HG02798 (cell line): ENCODE measurements around the gene RB1.

Source experiments
- ATAC-seq: cut with Tn5 transposase; IDR thresholded peaks from one replicate; pipeline ENCODE4 v1.9.1; 2021; ENCODE audit warnings: mild to moderate bottlenecking; ENCODE audit not compliant: unreplicated experiment, poor library complexity

The RB1 gene

GRCh38 chr13:48490241-48490640 is 186.7 kb downstream of the RB1 start:
- ATAC-seq = no peak

GRCh38 chr13:48491423-48492095 is 188.0 kb downstream of the RB1 start:
- ATAC-seq = no peak

GRCh38 chr13:48492096-48492440 is 188.5 kb downstream of the RB1 start:
- ATAC-seq = peak; percentile 57

DNA sequence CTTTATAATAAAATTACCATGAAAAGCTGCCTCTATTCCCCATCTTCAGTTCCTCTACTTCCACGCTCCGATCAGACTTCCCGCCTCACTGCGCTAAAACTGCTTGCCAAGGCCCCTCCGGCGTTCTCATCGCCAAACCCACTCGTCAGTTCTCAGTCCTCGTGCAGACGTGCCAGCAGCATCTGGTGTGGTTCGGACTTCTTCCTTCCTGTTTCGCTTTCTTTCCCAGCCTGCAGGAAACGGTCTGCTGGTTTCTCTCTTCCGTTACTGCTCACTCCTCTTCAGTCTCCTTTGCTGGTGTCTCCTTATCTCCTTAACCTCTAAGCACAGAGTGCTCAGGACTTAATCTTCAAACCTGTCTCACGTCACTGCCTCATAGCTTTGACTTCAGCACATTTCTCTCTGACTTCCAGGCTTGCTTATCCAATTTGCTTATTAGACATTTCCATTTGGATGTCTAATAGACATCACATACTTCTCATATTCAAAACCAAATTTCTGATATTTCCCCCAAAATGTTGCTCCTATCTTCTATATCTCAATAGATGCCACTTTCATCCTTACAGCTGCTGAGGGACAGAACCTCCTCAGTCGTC is 189.0 kb downstream of the RB1 start:
- peak; percentile 79 for ATAC-seq

DNA sequence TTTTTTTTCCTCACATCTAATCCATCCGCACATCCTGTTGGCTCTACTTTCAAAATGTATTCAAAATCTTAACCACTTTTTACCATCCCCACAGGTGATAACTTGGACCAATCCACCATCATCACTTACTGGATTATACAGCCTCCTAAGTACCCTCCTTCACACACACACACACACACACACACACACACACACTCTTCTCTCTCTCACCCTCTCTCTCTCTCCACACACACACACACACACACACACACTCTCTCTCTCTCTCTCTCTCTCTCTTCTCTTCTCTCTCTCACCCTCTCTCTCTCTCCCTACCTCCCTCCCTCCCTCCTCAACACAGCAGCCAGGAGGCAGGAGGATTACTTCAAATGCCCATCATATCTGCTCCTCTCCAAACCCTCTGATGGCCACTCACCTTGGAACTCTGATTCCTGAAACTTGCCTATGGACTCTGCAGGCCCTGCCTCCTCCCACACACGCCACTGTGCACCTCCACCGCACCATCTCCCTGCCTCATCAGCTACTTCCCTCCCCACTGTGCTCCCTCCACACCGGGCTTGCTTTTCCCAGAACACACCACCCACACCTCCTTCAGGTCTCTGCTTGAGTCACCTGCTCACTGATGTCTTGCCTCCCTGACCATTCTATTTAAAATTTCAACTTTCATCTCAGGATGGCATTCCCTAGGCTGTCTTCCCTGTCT is 189.7 kb downstream of the RB1 start:
- no peak for ATAC-seq

- ATAC-seq = no peak
Observed at GRCh38 chr13:48493851-48494250, 190.3 kb downstream of the RB1 start.

GRCh38 chr13:48494874-48495273 is 191.3 kb downstream of the RB1 start:
- ATAC-seq = no peak

GRCh38 chr13:48496271-48497161 is 193.0 kb downstream of the RB1 start:
- ATAC-seq = no peak

DNA sequence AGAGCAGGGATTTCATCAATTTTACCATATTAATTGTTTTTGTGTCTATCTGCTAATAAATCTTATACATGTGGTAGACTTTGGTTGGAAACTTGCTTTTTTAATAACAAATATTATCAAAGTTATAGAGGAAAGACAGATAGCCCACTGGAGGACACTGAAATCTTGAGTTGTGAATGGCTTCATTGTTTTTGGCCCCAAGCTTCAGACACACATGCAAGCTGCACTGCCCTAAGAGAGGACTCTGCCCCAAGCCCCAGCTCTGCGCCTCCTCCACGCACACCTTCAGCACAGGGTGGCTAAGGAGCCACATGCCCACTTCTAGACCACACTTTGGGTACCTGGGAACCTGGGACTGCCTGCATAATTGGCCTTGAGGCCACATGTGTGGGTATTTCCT is 194.1 kb downstream of the RB1 start:
- ATAC-seq = no peak

DNA sequence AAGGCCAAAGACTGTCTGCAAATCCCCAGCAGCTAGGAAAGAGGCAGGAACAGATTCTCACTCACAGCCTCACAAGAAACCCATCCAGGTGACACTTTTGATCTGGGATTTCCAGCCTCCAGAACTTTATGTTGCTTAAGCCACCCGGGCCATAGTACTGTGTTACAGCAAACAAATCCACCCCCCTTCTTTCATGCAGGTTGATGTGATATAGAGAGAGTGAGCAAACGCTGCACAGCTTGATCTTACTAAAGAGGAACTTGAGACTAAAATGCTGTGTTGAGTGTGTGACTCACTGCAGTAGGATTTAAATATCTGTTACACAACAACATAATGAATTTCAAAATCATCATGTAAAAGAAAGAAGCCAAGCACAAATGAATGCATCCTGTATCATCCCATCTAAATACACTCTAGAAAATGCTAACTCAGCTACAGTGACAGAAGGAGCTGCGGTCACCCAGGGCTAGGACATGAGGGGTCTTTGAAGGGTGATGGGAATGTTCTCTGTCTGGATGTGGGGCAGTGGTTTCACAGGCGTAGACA is 197.2 kb downstream of the RB1 start:
- ATAC-seq = peak; percentile 35

- ATAC-seq = peak; percentile 23
Observed at GRCh38 chr13:48501705-48502104, 198.2 kb downstream of the RB1 start.

- ATAC-seq = no peak
Observed at GRCh38 chr13:48502601-48503319, 199.2 kb downstream of the RB1 start.

DNA sequence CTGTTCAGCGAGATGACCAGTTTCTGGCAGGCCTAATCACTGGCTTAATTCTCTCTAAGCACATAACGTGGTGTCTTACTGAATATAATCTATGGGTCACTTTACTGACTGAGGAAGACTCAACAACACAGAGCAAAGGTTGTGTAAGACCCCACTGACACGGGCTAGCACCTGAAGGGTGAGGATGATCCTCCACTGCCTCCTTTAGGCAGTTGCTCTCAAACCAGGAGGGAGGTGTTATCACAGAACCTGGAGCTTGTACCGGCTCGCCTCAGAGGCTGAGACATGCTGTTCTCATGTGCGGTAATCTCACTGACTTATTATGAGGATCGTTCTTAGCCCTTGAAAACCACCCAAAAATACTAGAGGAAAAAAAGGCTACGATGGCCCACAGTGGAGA is 201.1 kb downstream of the RB1 start:
- no peak for ATAC-seq

DNA sequence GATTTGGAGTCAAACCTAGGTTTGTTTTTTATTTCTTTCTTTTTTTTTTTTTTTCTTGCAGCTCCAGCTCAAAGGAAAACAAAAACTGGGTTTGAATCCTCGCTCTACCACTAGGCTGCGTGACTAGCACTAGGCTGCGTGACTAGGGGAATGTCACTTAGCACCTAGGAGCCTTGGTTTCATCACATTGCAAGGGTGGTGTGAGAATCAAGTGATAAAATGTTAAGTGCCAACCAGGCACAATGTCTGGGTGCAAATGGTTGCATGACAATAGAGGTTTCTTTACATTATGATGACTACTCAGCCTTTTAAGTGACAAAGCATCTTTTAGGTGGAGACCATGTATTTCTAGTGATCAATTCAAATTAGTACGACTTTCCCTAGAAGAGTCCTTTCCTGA is 201.5 kb downstream of the RB1 start:
- ATAC-seq = peak; percentile 42

GRCh38 chr13:48505597-48506091 is 202.1 kb downstream of the RB1 start:
- ATAC-seq = peak; percentile 74

DNA sequence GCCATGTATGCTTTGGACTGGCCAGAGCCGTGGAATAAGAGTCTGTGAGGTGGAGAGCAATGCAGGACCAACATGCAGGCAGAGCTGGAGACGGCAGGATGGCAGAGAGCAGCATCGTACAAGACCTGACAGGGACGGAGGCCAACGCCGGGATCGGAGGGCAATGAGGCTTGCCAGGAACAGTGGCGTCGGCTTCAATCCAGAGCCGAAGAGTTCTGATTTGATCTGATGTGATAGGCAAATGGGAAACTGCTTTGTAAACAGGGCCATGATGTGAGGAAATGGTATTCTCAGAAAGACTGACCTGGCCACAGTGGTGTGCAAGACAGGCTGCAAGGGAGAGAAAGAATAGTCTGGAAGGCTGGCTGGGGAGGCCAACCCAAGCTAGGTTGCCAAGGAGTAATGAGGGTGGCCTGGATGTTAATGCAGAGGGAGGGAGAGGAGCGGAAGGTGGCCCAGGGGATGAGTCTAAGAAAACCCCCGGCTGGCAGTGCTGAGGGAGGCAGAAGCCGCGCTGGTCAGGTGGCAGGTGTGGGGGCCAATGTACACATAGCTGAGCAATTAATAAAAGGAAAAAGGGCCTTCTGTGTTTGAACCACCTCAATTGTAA is 202.6 kb downstream of the RB1 start:
- ATAC-seq = peak; percentile 16

- ATAC-seq = no peak
Observed at GRCh38 chr13:48507021-48507420, 203.5 kb downstream of the RB1 start.

GRCh38 chr13:48508011-48508410 is 204.5 kb downstream of the RB1 start:
- ATAC-seq = no peak

- no peak for ATAC-seq
Observed at GRCh38 chr13:48510698-48511097, 207.1 kb downstream of the RB1 start.
